Measurements from ENCODE around the gene GULP1.
"Not testable (repeated sequence)": the region's sequence is repeated elsewhere in the genome, so short reads cannot be mapped to it uniquely, and the experiment has no call there.

The GULP1 gene

DNA sequence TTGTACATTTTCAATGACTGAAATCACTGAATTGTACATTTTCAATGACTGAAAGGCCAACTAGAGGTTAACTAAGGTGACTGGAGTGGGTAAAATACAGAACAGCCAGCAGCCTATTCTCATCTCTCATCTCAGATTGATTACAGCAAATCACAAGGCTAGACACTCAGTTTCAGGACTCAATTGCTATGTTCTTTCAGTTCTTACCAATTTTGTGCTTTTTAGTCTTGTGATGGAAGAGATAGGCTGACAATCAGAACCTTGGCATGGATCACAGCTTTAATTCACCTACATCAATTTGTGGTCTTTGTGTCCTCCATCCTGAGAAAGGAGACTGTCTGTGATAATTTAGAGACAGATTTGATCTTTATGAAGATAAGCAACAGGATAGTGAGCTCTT, 124.7 kb downstream of the GULP1 start:
- DNase-seq (ENCODE audit: low read depth), result no peak

DNA sequence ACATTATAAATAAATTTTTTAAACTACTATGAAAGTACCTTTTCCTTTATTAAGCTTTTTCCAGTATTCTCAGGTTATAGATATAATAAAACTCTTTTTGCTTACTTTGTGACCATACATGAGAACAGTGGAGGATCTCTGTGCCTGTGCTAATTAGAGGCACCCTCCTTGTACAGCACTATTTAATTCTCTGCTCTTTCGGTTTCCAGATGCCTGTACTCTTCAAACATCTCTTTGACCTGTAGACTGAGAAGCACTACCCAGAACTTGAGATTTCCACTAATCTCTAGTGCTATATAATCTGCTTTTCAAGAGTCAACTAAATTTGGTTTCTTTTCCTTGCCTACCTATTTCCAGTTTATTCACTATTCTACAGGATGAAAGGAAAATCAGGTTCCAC, 131.1 kb downstream of the GULP1 start:
- no peak for DNase-seq (ENCODE audit: low read depth)

DNA sequence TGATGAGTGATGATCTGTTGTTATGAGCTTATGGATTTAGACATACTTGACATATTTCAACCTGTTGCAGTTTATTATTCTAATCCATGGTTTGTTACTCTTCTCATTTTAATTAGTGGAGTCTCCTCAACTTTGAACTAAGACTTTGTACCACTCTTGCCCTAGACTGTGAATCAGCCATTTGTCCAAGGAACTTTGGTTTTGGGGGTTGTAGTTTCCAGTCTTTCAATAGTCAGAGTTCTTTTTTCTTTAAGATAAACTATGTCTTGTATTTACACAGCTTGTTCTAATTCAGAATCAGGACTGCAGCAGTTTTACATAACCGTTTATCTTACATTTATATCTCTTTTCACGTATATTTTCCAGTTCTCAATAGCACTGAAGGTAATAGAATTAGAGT, 133.6 kb downstream of the GULP1 start:
- no peak for DNase-seq (ENCODE audit: low read depth)

DNA sequence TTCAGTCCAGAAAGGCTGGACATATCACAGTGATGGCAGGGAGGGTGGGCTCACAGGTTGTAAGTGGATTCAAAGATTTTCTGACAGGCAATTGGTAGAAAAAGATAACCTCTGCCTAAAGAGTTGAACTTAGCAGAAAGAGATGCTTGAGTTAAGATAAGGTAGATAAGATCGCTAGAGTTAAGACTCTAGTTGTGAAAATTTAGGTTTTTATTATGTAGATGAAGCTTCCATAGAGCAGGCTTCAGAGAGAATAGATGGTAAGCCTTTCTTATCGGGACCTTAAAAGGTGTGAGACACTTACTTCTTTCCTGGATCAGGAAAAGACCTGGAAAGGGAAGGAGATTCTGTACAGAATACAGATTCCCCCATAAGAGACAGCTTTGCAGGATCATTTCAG, 134.4 kb downstream of the GULP1 start:
- DNase-seq (ENCODE audit: low read depth), result no peak

DNA sequence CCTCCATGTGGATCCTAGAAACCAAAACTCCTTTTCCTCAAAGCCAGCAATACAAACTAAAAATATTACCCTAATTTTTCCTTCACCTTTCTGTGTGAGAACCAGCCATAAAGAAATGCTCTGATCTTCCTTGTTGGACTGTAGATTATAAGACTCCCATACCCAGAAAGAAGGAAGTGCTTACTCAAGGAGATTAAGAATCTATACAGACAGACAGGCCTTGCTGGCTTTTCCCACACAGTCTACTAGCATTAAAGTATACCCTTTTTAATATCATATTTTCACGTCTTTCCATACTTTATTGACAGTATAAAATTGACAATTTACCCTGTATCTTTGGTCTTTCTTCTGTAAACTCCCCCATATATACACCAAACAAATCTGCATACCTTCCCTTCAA, 139.0 kb downstream of the GULP1 start:
- no peak for DNase-seq (ENCODE audit: low read depth)

DNA sequence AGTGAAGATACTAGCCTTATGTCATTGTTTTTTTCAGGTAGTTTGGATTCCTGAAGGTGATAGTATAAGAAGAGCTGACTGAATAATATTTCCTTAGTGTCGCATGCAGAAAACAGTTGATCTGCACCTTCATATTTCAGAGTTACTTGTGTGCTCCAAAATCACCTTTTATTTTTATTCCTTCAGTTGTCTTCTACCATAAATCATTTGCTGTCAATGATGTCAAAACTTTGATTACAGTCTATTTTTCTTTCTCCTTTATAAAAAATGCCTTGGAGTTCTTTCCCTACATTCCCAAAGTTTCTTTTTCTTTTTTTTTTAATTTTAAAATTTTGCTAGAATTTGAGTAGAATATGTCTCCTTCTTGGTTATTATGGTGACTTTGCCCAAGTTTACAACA, 142.3 kb downstream of the GULP1 start:
- no peak for DNase-seq (ENCODE audit: low read depth)

DNA sequence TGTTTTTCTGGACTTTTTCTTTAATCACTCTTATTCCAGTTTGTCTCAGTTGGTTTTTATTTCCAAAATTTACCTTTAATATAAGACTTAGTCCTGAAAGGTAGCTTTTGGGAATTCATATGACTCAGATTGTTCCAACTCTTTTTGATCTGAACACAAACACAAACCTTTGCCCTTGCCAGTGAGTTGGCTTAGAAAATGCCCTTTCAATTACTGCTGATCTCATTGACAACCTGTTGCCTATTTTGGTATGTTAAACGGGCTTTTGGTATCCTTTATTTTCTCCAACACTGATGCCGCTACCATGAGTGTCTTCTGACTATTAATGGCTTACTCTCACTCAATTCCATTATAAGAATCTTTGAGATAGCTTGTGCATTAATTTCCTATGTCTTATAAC, 143.4 kb downstream of the GULP1 start:
- no peak for DNase-seq (ENCODE audit: low read depth)

DNA sequence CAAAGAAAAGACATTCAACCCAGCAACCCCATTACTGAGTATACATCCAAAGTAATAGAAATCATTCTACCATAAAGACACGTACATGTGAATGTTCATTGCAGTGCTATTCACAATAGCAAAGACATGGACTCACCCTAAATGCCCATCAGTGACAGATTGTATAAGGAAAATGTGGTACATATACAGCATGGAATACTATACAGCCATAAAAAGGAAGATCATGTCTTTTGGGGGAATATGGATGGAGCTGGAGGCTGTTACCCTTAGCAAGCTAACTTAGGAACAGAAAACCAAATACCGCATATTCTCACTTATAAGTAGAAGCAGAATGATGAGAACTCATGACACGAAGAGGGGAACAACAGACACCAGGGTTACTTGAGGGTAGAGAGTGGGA, 145.9 kb downstream of the GULP1 start:
- no peak for DNase-seq (ENCODE audit: low read depth)

DNA sequence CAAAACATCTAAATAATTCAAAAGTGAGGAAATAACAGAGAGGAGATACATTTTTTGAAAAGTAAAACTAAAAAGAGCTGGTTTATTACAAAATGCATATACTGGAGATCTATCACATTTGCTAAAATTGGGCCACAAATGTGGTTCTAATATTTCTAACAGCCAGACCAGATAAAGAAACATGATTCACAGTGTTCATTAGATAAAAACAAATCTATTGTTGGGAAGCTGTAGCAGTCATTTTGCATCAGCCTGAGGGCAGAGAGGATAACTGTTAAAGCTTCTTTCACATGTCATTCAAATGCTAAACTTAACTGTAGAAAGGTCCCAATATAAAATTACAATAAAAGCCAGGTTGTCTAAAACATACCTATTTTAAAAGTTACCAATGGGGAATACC, 148.3 kb downstream of the GULP1 start:
- no peak for DNase-seq (ENCODE audit: low read depth)

DNA sequence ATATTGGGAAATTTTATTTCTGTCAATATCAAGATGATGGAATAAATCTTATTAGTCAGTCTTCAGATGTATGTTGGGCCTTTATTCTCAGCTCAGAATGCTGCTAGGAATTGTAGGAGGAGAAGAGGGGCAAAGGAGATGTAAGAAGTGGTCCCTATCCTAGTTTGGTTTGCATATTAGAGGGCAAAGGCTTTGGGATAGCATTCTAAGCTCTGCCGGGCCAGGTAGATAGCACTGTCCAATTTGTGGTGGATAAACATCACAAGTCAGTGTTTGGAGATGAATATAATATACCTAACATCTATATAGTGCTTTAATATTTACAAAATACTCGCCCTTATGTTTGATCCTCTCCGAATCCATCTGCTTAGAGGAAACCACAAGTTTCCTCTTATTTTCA, 149.2 kb downstream of the GULP1 start:
- no peak for DNase-seq (ENCODE audit: low read depth)

DNA sequence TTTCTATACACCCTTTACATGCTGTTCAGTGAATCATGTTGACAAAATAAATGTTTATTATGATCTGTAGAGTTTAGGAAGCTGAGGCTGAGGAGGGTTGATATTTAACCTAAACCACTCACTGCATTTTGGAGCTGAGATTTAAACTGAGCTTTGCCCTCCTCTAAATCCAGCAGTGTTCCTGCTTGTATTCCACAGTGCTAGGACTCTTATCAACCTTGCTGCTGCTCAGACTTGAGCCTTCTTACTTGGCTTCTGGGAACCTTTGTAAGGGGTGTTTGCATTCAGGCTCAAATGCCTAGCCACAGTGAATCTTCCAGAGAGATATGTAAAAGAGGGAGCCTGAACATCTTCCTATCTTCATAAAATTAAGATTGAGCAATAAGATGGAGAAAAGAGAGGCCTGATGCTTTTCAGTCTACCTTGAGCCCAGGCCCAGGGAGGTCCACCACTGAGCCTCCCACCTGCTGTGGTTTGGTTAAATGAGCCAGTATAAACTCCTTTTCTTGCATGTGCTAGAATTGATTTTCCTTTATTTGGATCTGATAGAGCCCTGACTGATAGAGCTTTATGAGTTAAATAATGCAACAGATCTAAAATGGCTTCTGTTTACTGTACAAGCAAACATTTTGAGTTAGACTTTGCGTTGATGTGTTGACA, 149.7 kb downstream of the GULP1 start:
- DNase-seq (ENCODE audit: low read depth), result no peak

DNA sequence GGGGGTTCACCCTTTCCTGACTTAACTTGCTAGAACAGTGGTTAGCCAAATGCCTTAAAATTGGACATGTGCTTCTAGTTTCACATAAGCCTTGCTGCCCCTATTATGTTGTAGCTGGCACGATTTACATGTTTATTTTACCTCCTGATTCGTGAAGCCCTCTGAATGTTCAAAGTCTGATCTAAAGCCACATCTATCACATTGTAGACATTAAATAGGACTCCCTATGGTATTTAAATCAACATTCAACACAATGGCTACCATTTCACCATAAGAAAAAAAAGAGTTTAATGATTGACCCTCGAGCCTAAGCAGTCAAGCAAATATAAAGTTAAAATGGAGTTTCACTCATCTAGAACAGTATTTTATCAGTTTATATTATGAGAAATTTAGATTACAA, 151.5 kb downstream of the GULP1 start:
- DNase-seq (ENCODE audit: low read depth), result no peak

DNA sequence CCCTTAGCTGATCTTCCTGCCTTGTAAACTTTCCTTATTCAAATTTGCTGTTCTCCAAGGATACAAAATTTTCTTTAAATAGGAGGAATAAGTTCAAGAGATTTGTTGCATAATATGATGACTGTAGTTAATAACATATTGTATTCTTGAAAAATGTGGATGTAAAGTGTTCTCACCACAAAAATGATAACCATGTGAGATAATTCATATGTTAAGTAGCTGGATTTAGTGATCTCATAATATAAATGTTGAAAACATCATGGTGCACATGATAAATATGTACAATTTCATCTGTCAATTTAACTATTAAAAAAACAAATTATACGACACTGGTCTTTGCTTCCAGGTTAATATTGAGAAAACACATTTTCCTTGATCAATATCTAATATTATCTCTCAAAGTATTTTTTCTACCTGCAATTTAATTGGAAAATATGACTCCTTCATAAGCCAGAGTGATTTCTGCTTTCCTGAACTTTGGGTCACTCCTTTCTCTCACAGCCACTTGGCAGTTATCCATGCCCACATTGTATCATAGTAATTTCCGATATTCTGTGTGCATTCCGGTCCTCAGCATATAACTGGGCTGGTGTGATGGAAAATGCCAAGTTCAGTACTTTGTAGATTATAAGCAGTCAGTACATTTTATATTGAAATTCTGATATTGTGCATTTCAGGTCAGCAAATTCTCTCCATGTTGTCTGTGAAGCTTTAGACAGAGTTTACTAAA, 152.6 kb downstream of the GULP1 start:
- no peak for DNase-seq (ENCODE audit: low read depth)

DNA sequence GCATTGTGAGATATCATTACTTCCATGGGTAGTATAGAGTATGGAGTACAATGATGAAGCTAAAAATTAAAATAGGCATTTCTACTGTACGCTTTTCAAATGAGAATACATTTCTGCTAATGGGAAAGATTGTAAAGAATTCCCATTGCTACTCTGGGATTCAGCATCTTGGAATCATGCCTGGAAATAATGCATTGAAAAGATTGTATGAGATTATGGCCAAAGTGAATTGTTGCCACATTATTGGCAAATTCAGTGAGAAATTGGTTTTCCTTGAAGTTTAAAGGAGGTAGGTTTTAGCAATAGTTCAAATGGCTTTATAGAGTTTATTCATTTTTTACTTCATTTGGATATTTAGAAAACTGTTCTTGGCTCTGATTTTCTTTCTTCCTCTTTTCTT, 157.9 kb downstream of the GULP1 start:
- no peak for DNase-seq (ENCODE audit: low read depth)

DNA sequence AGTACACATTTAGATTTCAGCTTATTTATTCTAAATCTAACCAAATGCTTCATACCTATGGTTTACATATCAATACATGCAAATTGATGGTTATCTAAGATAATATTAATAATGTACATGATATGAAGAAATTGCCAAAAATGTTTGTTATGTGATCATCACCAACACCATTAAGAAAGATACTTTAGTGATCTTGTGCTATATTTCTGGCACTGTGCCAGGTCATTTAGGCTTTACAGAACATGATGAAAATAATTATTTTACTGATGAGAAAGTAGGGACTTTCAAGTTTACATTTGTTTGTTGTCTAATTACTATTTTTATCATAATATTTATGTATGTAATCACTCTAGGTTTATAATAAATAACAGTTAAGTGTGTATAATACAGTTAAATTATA, 158.3 kb downstream of the GULP1 start:
- DNase-seq (ENCODE audit: low read depth), result no peak

DNA sequence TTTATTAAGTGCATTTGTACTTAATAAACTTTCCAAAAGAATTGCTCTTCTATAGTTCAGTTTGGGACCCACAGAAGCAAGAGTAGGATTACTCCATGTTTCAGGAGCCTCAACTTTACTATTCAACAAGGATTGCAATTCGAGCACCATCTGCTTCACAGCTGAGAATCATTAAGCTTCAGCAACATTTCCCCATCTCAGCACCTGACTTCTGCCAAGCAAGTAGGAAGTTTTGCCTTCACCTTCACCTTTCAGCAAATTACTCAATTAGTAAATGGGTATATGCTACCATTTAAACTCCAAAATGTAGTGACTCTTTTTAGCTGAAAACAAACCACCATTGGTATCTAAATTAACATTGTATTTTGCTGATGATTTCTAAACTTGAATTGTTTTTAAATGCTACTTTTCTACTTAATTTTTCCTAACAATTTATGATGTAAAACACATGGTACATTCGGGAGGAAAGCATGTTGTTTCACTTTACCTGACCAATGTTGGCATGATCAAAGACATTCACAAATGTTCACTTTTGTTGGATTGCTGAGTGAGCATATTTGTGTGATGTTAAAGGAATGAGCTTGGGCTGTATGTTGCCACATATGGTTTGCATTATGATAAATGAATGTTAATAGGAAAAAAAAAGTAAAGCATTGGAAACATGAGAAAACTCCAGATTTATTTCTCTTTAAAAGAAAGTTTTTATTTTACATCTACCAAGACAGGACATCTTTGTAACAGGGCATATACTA, 159.2 kb downstream of the GULP1 start:
- peak; percentile 31 for DNase-seq (ENCODE audit: low read depth)

DNA sequence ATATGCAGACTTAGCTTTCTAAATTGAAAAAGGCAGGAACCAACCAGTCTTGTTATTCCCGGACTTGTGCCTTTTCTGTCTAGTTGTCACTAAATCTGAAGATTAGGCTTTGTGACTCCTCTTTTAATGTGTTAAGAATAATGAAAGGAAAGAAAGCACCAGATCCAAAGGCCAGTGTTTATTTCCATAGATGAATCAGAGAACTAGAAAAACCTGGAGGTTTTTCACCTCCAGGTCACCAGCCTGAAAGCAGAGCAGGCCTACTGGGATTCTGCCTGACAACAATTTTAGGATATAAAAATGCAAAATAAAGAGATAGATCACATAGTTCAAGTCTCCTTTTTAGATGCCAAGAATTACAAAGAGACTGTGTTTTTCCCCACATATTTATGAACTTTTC, 160.4 kb downstream of the GULP1 start:
- DNase-seq (ENCODE audit: low read depth), result no peak

DNA sequence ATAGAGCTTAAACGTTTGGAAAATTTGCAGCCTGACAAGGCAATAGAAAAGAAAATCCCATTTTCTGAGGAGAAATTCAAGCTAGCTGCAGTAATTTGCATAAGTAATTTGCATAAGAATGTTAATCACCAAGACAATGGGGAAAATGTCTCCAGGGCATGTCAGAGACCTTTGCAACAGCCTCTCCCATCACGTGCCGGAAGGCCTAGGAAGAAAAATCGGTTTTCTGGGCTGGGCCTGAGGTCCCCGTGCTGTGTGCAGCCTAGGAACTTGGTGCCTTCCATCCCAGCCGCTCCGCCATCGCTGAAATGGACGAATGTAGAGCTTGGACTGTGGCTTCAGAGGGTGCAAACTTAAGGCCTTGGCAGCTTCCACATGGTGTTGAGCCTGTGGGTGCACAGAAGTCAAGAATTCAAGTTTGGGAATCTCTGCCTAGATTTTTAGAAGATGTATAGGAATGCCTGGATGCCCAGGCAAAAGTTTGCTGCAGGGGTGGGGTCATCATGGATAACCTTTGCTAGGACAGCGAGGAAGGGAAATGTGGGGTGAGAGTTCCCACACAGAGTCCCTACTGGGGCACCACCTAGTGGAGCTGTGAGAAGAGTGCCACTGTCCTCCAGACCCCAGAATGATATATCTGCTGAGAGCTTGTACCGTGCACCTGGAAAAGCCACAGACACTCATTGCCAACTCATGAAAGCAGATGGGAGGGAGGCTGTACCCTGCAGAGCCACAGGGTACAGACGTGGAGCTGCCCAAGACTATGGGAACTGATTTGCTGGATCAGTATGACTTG, 164.6 kb downstream of the GULP1 start:
- DNase-seq (ENCODE audit: low read depth), result no peak

DNA sequence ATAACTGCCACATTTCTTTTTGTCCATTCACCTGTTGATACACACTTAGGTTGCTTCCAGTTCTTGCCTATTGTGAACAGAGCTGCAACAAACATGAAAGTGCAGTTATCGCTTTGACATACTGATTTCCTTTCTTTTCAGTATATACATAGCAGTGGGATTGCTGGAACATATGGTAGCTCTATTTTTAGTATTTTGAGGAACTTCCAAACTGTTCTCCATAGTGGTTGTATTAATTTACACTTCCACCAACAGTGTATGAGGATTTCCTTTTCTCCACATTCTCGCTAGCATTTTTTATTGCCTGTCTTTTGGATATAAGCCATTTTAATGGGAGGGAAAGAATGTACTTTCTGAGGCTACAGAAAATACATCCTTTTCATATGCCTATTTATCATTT, 167.4 kb downstream of the GULP1 start:
- DNase-seq (ENCODE audit: low read depth), result no peak

DNA sequence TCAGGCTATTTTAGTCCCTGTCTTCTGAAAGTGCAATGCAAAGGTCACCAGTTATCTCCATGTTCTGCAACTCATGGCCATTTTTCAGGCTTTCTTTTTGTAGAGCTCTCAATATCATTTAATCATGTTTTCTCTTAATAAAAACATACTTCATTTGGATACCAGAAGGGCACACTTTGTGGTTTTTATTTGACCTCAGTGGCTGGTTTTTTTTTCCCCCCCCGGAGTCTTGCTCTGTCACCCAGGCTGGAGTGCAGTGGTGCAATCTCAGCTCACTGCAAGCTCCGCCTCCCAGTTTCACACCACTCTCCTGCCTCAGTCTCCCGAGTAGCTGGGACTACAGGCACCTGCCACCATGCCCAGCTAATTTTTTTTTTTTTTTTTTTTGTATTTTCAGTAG, 174.4 kb downstream of the GULP1 start:
- DNase-seq (ENCODE audit: low read depth), result not testable (repeated sequence)

DNA sequence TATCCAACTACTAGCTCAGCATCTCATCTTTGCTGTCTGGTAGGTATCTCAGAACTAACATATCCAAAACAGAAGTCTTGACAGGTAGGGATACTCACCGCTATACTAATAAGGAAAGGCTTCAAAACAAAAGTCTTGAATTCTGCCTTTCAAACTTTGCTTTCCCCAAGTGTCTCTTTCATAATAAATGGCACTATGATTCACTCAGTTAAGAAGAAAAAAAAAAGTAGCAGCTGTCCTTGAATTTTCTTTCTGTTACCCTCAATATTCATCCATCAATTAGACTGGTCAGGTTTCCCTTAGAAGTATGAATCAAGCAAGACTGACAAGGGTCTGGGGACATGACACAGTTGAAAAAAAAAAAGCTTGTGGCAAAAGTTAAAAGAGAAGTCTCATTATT, 175.1 kb downstream of the GULP1 start:
- DNase-seq (ENCODE audit: low read depth), result no peak

DNA sequence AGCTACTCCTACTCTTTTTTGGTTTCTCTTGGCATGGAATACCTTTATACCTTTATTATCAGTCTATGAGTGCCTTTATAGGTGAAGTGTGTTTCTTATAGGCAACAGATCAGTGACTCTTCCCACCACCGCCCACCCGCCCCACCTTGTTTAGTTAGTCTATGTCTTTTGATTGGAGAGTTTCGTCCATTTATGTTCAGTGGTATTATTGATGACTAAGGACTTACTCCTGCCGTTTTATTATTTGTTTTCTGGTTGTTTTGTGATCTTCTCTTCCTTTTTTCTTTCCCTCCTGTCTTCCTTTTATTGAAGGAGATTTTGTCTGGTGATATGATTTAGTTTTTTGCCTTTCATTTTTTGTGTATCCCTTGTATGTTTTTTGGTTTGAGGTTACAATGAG, 179.5 kb downstream of the GULP1 start:
- no peak for DNase-seq (ENCODE audit: low read depth)

DNA sequence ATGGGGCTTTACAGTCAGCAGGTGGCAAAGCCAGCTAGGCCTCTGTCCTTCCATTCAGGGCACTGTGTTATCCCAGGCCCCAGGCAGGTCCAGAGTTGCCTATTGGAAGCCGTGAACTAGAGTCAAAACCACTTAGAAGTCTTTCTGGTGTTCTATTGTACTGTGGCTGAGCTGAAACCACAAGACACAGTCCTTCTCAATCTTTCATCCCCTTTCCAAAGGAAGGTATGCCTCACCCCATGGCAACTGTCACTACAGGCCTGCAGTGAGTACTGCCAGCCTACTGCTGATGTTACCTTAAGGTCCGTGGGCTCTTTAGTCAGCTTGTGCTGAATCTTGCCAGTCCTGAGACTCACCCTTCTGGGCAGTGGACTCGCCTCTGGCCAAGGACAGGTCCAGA, 181.6 kb downstream of the GULP1 start:
- DNase-seq (ENCODE audit: low read depth), result no peak
